Suprapubic skin (tissue), 4 donors: Measurements from ENCODE around the gene COG4.

Experiments used
- EP300 ChIP-seq: sonication (generic); formaldehyde crosslinking; IDR thresholded peaks from one replicate; pipeline ENCODE4 v1.6.1; 2017; ENCODE audit warnings: antibody characterized with exemption
- POLR2A ChIP-seq, 2 donors: fragments of 450-650 bp; IDR thresholded peaks; one replicate each; pipeline ENCODE4 v1.6.1; 2017; ENCODE audit warnings: antibody characterized with exemption in 2 of 2, mild to moderate bottlenecking in 2 of 2, moderate library complexity in 2 of 2
- POLR2AphosphoS5 ChIP-seq, 3 donors: sonication (generic); formaldehyde crosslinking; IDR thresholded peaks; one replicate each; pipeline ENCODE4 v1.6.1; 2017; ENCODE audit warnings: antibody characterized with exemption in 3 of 3
- TF ChIP-seq, protein P1 (sequence below), 2 donors: fragments of 200-600 bp in 1 of 2; fragments of 450-650 bp in 1 of 2; sonication (generic) in 1 of 2; IDR thresholded peaks; one replicate each; pipeline ENCODE4 v1.5.1; 2016 to 2019; ENCODE audit warnings: antibody characterized with exemption in 2 of 2, mild to moderate bottlenecking in 1 of 2, moderate library complexity in 1 of 2

DNA sequence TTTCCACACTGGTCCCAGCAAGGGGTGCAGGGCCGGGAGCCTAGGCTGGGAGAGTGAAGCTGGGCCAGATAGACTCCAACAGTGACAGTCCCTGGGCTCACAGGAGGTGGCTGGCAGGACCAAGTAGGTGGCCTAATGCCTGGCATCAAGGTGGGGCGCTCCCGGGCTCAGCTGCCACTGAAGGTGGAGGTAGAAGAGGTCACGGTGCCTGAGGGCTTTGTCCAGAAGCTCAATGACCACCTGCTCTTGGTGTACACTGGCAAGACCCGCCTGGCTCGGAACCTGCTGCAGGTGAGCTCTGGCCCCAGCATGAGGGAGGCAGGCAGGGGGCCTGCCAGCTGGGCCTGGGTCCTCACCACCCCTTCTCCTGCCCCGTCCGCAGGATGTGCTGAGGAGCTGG lies 45.2 kb downstream of the COG4 start:
- TF ChIP-seq EP300 (no peak), POLR2AphosphoS5 (IDR thresholded peaks at IDR 0.05) (no peak), POLR2A (IDR thresholded peaks at IDR 0.05) (no peak)
- TF ChIP-seq, protein P1, sequence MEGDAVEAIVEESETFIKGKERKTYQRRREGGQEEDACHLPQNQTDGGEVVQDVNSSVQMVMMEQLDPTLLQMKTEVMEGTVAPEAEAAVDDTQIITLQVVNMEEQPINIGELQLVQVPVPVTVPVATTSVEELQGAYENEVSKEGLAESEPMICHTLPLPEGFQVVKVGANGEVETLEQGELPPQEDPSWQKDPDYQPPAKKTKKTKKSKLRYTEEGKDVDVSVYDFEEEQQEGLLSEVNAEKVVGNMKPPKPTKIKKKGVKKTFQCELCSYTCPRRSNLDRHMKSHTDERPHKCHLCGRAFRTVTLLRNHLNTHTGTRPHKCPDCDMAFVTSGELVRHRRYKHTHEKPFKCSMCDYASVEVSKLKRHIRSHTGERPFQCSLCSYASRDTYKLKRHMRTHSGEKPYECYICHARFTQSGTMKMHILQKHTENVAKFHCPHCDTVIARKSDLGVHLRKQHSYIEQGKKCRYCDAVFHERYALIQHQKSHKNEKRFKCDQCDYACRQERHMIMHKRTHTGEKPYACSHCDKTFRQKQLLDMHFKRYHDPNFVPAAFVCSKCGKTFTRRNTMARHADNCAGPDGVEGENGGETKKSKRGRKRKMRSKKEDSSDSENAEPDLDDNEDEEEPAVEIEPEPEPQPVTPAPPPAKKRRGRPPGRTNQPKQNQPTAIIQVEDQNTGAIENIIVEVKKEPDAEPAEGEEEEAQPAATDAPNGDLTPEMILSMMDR (IDR thresholded peaks at IDR 0.05): no peak
